Measurements from ENCODE around the gene SAMD3. TPM values are rescaled to one million over a fixed set of nuclear protein-coding genes. Genes with fewer than 3 reads are reported as not detected.

SAMD3 gene, protein sequence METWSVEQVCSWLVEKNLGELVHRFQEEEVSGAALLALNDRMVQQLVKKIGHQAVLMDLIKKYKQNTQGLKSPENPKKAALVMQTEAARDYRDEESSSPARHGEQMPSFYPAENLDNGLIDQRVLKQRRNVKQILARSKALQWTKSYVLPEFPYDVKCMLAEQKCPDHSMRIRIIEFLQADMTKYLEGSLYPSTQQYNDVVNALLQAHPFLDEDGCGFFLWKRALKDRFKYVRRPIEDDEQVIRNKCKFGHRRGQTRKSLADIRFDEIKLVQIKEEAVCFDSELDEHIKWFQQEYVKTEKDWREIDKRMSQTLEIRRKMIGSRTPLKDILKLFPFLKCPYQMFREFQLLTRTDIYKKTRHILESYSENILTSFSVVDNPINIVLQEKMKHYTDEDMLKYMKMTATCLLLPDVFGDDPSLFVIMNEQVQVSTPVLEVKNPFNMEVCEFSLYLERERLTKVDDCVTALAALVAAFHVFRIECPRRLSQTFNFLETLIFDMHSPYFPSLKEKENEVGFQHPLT
- 0.16 TPM in 1 of 2 replicates, not detected in the other for total RNA-seq

GRCh38 chr6:130222775-130223174 lies at the start of gene SAMD3:
Gene SAMD3 (minus strand): TSS chr6:130222951. CDS start chr6:130215273, 7,678 bp downstream.

Other genes with a start within 250 kb of the SAMD3 start
- gene L3MBTL3, start 204.4 kb downstream of the SAMD3 start, total RNA-seq, result 5.8 and 8.4 TPM in 2 replicates
- 3.0 and 18.9 TPM in 2 replicates for gene TMEM200A, start 143.1 kb upstream of the SAMD3 start, total RNA-seq